Prostate gland (tissue), 2 donors: ENCODE results near the gene PPP5C.

Experiments
- CTCF ChIP-seq, 4 experiments: fragments of 200-600 bp in 2 of 4; fragments of 450-650 bp in 2 of 4; sonication (generic) in 2 of 4; IDR thresholded peaks; 1 replicate in 3 of 4; 2 replicates in 1 of 4; pipeline ENCODE4 v1.5.1; 2016 to 2019; ENCODE audit warnings: antibody characterized with exemption in 4 of 4, mild to moderate bottlenecking in 2 of 4, moderate library complexity in 2 of 4
- POLR2AphosphoS5 ChIP-seq: sonication (generic); formaldehyde crosslinking; IDR thresholded peaks from one replicate; pipeline ENCODE4 v1.6.1; 2017; ENCODE audit warnings: antibody characterized with exemption

GRCh38 chr19:46347985-46348384 lies 1.1 kb downstream of the PPP5C start:
- no peak for TF ChIP-seq POLR2AphosphoS5
- TF ChIP-seq CTCF (IDR thresholded peaks at IDR 0.05), result no peak
